ENCODE results near the gene CCDC51.

DNA sequence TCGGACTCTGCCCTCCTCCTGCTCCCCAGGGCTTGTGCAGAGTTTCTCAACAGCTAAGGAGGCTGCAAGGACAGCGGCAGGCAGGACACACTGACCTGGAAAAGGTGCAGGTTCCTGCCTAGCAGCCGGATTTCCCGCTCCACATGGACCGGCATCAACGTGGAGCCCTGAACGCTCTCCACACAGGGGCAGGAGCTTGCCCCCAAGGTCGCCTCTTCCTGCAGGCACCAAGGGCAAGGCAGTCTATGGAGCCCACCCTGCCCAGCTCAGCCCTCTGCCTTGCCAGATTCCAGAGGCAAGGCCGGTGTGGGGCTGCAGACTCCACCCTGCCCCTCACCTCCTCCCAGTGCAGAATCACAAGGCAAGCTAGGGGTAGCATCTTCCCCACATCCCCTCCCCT is 20.8 kb downstream of the CCDC51 start:
- TF ChIP-seq, protein P1, sequence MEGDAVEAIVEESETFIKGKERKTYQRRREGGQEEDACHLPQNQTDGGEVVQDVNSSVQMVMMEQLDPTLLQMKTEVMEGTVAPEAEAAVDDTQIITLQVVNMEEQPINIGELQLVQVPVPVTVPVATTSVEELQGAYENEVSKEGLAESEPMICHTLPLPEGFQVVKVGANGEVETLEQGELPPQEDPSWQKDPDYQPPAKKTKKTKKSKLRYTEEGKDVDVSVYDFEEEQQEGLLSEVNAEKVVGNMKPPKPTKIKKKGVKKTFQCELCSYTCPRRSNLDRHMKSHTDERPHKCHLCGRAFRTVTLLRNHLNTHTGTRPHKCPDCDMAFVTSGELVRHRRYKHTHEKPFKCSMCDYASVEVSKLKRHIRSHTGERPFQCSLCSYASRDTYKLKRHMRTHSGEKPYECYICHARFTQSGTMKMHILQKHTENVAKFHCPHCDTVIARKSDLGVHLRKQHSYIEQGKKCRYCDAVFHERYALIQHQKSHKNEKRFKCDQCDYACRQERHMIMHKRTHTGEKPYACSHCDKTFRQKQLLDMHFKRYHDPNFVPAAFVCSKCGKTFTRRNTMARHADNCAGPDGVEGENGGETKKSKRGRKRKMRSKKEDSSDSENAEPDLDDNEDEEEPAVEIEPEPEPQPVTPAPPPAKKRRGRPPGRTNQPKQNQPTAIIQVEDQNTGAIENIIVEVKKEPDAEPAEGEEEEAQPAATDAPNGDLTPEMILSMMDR (IDR thresholded peaks at IDR 0.05), result no peak
- TF ChIP-seq POLR2A (IDR thresholded peaks at IDR 0.05), result no peak
- no peak for TF ChIP-seq POLR2AphosphoS5 (IDR thresholded peaks at IDR 0.05)

Measured in prostate gland (tissue), 2 donors.